Activated CD4-positive, alpha-beta T cell treated with anti-CD3 and anti-CD28 coated beads for 36 hours (primary cell): ENCODE data around the gene P2RX1. TPM values are rescaled to one million over a fixed set of nuclear protein-coding genes. Genes with fewer than 3 reads are reported as not detected.

ENCODE experiments used
- ATAC-seq: fragments of 200-7000 bp; cut with Tn5 transposase; one replicate; pipeline ENCODE4 v1.10.0; 2021; ENCODE audit warnings: mild to moderate bottlenecking, moderate library complexity
- CTCF ChIA-PET: fragments of 350-600 bp; sonication (Branson Sonifier 250); formaldehyde crosslinking; loops from one replicate; lab custom pipeline; 2021; ENCODE audit warnings: antibody characterized with exemption; lab: Charles Lee
- POLR2A ChIA-PET: fragments of 350-600 bp; sonication (Branson Sonifier 250); formaldehyde crosslinking; loops from one replicate; lab custom pipeline; 2021; ENCODE audit warnings: antibody characterized with exemption, inconsistent platforms; lab: Charles Lee
- DNase-seq: peaks from one replicate; pipeline ENCODE4 v3.0.0-alpha.2; 2020
- H3K27ac Mint-ChIP-seq: one replicate; pipeline ENCODE4 v1.8.0; 2021; ENCODE audit warnings: mixed read lengths
- H3K27me3 Mint-ChIP-seq: one replicate; pipeline ENCODE4 v1.8.0; 2021; ENCODE audit warnings: mixed read lengths
- H3K36me3 Mint-ChIP-seq: one replicate; pipeline ENCODE4 v1.8.0; 2021; ENCODE audit warnings: low read depth, mixed read lengths
- H3K4me1 Mint-ChIP-seq: one replicate; pipeline ENCODE4 v1.8.0; 2021; ENCODE audit warnings: mixed read lengths
- H3K4me3 Mint-ChIP-seq: one replicate; pipeline ENCODE4 v1.8.0; 2021; ENCODE audit warnings: mild to moderate bottlenecking, moderate library complexity, mixed read lengths
- H3K9me3 Mint-ChIP-seq: one replicate; pipeline ENCODE4 v1.8.0; 2021; ENCODE audit warnings: low read depth, mixed read lengths
- intact Hi-C, 2 experiments: fragments of 100-400 bp; cut with DNase I in 1 of 2; cut with micrococcal nuclease in 1 of 2; formaldehyde crosslinking; loops; one replicate each; pipeline versions ENCODE4 v1.14.2 to v1.15.1; 2022 to 2024; cut with DNase I, micrococcal nuclease
- total RNA-seq, 2 experiments: library from RNA; stranded (reverse); gene quantifications; one replicate each; pipeline ENCODE4 v1.2.3, GENCODE V29; 2021

P2RX1 gene
- total RNA-seq, 2 experiments from 2014 or later, result 0.72 to 0.89 TPM

DNA sequence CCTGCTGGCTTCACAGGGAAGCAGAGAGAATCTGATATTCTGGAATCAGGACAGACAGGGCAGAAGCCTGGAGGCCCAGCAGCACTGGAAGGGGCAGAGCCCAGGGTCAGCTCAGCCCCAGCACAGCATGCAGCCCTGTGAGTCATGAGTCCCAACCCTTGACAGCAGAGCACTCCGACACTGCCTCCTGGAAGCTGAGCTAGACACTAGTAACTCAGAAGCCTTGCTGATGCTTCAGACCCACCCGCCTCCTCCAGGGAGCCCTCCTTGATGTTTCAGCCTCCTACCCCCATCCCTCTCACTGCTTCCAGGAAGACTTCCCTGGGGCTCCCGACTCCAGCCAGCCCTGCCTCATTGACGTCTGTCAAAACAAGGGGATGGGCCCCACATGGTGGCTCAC lies 30.3 kb downstream of the P2RX1 start:
- H3K36me3 Mint-ChIP-seq, result no peaks in the 10 kb centered on the region
- no peak overlapping the region for H3K4me3 Mint-ChIP-seq
- peaks cover 37% of the 10 kb centered on the region for H3K4me1 Mint-ChIP-seq
- intact Hi-C loops, result no loop called here
- ChIA-PET POLR2A (no interaction called here), CTCF (interaction anchor here (0.6 kb wide), 1 partner anchor 27 kb away, joined by 3 read pairs; no protein-coding TSS in a partner anchor)
- H3K27me3 Mint-ChIP-seq, result no peaks in the 10 kb centered on the region
- H3K27ac Mint-ChIP-seq, result no peak overlapping the region
- no peak for ATAC-seq
- DNase-seq, result no peak
- no peaks in the 10 kb centered on the region for H3K9me3 Mint-ChIP-seq

DNA sequence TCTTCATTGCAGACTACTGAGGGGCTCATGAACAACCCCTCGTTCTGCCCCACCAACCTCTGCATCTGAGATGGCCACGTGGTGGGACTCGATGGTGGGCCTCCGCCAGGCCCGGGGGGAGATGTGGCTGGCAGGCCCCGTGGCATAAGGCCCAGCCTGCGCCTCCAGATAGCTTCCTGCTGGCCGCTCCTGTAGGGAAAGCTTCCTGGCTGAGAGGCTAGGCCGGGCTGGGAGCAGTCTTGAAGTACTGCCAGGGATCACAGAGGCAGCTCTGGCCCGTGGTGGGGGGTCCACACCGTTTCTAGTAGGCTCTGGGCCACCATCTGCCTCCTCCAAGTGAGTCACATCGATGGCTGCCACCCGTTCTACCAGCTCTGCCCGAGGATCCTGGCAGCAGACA lies 31.0 kb downstream of the P2RX1 start:
- Mint-ChIP-seq H3K27ac (no peak overlapping the region), H3K9me3 (no peaks in the 10 kb centered on the region), H3K4me1 (peaks cover 32% of the 10 kb centered on the region), H3K4me3 (no peak overlapping the region), H3K36me3 (no peaks in the 10 kb centered on the region), H3K27me3 (no peaks in the 10 kb centered on the region)
- POLR2A ChIA-PET, result no interaction called here
- CTCF ChIA-PET, result interaction anchor here (0.6 to 1.5 kb wide), 4 partner anchors 8 to 28 kb away, joined by 3 to 4 read pairs (median 3); partner anchors contain the start of gene CAMKK1
- intact Hi-C loops, result no loop called here
- ATAC-seq (no peak), DNase-seq (no peak)

DNA sequence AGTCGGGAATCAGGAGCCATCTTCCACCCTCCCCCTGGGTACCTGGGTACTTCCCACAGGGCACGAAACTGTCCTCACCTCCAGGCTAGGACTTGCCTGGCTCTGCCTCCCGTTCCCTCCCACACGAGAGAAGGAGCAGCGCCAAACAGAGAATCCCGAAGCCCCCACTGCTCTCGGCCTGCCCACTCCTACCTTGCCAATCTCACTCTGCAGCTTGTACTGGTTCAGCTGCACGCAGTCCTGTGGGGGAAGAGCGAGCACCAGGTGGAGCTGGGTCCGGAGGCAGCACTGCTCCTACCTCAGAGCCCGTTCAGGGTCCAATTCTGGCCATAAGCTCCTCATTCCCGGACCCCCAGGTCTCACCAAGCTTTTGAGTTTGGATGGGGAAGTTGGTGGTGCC lies 32.1 kb downstream of the P2RX1 start:
- ATAC-seq, result no peak
- peaks cover 29% of the 10 kb centered on the region for H3K4me1 Mint-ChIP-seq
- H3K4me3 Mint-ChIP-seq, result no peak overlapping the region
- H3K36me3 Mint-ChIP-seq, result no peaks in the 10 kb centered on the region
- no peaks in the 10 kb centered on the region for H3K27me3 Mint-ChIP-seq
- no peak for DNase-seq
- CTCF ChIA-PET, result interaction anchor here (0.8 to 1.5 kb wide), 3 partner anchors 9 to 22 kb away, joined by 3 to 4 read pairs (median 4); partner anchors contain the start of gene CAMKK1
- no peaks in the 10 kb centered on the region for H3K9me3 Mint-ChIP-seq
- H3K27ac Mint-ChIP-seq, result no peak overlapping the region
- POLR2A ChIA-PET, result no interaction called here
- intact Hi-C loops, result no loop called here

DNA sequence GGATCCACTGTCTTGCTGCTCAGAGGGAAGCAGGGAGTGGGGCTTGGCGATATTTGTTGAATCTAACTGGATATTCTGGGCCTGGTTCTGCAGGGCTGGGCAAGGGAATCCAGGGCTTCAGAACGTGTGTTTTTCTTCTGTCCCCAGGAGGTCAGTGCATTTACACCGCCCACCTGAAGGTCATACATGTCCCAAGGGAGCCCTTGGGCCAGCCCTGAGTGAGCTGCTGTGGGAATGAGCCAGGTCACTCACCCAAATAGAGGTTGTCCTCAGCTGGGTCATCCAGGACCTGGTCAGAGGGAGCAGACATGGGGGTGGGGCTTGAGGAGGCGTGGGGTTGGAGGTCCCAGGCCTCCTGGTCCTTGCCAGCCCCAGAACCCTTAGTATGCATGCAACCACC lies 34.0 kb downstream of the P2RX1 start:
- POLR2A ChIA-PET, result no interaction called here
- H3K4me1 Mint-ChIP-seq, result peaks cover 13% of the 10 kb centered on the region
- no peak overlapping the region for H3K27ac Mint-ChIP-seq
- DNase-seq (no peak), ATAC-seq (no peak)
- H3K9me3 Mint-ChIP-seq, result no peaks in the 10 kb centered on the region
- CTCF ChIA-PET, result interaction anchor here (0.9 kb wide), 1 partner anchor 32 kb away, joined by 5 read pairs; no protein-coding TSS in a partner anchor
- no peak overlapping the region for H3K4me3 Mint-ChIP-seq
- no peaks in the 10 kb centered on the region for H3K27me3 Mint-ChIP-seq
- no peaks in the 10 kb centered on the region for H3K36me3 Mint-ChIP-seq
- intact Hi-C loops, result no loop called here

DNA sequence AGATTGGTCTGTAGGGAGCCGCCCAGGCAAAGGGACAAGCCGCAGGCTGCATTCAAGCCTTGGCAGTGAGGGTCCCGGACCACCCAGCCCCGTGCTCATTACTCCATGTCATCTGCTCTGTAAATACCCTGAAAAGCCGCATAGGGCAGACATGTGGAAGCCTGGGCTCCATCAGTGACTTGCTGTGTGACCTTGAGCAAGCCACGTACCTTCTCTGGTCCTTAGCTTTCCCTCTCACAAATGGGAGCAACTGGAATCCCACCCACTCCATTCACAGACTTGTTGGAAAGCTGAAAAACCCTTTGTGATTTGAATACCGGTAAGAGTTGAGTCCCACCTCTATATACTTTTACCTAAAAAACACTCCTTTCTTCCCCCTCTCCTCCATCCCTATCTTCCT lies 35.3 kb downstream of the P2RX1 start:
- Mint-ChIP-seq H3K4me1 (peaks cover under 1% of the 10 kb centered on the region), H3K27ac (no peak overlapping the region), H3K36me3 (peaks cover under 1% of the 10 kb centered on the region), H3K27me3 (no peaks in the 10 kb centered on the region), H3K4me3 (no peak overlapping the region), H3K9me3 (no peaks in the 10 kb centered on the region)
- ChIA-PET POLR2A (no interaction called here), CTCF (no interaction called here)
- intact Hi-C loops, result no loop called here
- DNase-seq (no peak), ATAC-seq (no peak)

DNA sequence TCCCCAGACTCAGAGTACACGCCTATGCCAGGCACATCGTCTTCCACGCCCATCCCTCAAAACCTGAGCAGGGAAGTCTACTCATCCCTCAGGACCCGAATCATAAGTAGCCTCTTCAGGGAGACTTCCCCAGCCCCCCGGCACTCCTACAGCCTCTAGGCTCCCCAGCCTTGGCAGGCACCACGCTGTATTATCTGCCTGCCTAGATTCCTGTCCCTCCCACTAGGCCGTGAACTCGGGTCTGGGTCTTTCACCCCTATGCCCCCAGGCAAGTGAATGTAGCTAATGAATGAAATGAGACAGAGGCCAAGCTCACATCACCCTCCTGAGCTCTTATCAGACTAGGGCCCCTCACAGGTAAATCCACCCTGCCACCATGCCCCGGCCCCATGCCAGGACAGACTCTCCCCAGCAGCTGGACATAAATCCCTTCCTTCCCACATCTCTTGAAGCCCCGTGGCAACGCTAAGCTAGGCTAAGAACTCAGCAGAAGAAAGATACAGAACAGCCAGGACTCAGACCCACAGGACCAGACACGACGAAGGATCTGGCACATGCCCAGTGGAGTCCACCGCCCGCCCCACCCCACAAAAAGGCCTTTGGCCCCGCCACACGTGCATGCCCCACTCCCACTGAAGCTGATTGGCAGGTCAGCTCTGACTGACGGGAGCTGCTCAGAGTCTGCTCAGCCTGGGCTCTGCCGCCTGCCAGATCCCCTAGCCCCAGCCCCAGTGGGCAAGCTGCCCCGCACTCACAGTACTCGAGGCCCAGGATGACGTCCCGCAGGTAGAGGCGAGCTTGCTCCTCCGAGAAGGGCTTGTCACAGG lies 36.5 kb downstream of the P2RX1 start:
- Mint-ChIP-seq H3K27me3 (no peaks in the 10 kb centered on the region), H3K4me1 (no peaks in the 10 kb centered on the region), H3K27ac (no peak overlapping the region), H3K9me3 (no peaks in the 10 kb centered on the region), H3K36me3 (peaks cover 7% of the 10 kb centered on the region), H3K4me3 (no peak overlapping the region)
- CTCF ChIA-PET, result interaction anchor here (0.9 to 1.5 kb wide), 3 partner anchors 18 to 147 kb away, joined by 3 to 6 read pairs (median 4); no protein-coding TSS in a partner anchor
- POLR2A ChIA-PET, result no interaction called here
- intact Hi-C loops, result no loop called here
- ATAC-seq, result no peak
- DNase-seq, result no peak

DNA sequence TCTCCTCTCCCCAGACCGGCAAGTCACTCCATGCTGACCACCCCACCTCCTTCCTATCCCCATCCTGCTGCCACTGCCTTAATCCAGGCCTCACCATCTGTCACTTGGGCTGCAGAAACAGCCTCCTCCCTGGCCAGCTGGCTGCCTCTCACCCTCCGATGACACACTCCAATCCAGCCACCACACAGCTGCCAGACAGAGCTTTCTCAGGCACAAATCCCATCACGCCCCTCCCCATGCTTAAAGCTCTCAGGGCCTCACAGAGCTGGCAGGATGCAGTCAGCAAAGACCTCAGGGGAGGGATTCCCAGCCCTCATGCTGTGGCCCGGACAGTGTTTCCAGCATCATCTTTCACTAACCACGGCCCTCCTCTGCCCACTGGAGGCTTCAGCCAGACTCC lies 37.1 kb downstream of the P2RX1 start:
- intact Hi-C loops, result no loop called here
- Mint-ChIP-seq H3K4me1 (no peaks in the 10 kb centered on the region), H3K36me3 (peaks cover 7% of the 10 kb centered on the region), H3K27ac (no peak overlapping the region), H3K4me3 (no peak overlapping the region), H3K27me3 (no peaks in the 10 kb centered on the region), H3K9me3 (no peaks in the 10 kb centered on the region)
- ATAC-seq (no peak), DNase-seq (no peak)
- POLR2A ChIA-PET, result no interaction called here
- CTCF ChIA-PET, result interaction anchor here (0.7 to 1.5 kb wide), 3 partner anchors 17 to 100 kb away, joined by 4 to 6 read pairs (median 5); no protein-coding TSS in a partner anchor

DNA sequence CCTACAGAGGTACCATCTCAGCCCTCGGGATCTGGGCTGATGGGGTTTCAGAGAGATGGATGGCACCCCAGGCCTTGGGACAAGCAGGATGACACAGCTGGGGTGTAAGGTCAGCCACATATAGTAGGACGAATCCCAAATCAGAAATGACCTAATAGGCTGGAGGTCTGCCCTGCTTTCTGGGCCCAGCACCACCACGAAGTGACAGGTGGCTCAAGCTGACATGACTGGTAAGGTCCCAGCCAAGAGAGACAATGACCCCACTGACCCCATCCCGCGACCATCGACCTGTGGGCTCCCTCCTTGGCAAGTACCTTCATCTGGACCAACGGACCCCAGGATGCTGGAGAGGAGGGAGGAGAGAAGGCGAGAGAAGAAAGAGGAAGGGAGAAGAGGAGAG lies 39.0 kb downstream of the P2RX1 start:
- no peaks in the 10 kb centered on the region for H3K4me1 Mint-ChIP-seq
- POLR2A ChIA-PET, result no interaction called here
- H3K27me3 Mint-ChIP-seq, result no peaks in the 10 kb centered on the region
- DNase-seq, result no peak
- intact Hi-C loops, result no loop called here
- H3K9me3 Mint-ChIP-seq, result no peaks in the 10 kb centered on the region
- H3K4me3 Mint-ChIP-seq, result no peak overlapping the region
- ATAC-seq, result no peak
- H3K27ac Mint-ChIP-seq, result no peak overlapping the region
- peaks cover 10% of the 10 kb centered on the region for H3K36me3 Mint-ChIP-seq
- CTCF ChIA-PET, result interaction anchor here (0.7 kb wide), 1 partner anchor 47 kb away, joined by 3 read pairs; no protein-coding TSS in a partner anchor

DNA sequence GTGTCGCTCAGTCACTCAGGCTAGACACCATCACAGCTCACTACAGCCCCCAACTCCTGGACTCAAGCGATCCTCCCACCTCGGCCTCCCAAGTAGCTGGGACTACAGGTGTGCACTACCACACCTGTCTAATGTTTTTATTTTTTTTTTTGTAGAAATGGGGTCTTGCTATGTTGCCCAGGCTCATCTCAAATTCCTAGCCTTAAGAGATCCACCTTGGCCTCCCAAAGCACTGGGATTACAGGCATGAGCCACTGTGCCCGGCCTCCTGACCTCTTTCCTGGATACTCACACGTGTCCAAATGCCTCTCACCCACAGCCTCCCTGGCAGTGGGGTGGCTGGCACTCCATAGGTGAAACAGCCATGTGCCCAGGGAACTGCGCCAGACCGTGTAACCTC lies 40.9 kb downstream of the P2RX1 start:
- Mint-ChIP-seq H3K36me3 (peaks cover 10% of the 10 kb centered on the region), H3K27ac (no peak overlapping the region), H3K9me3 (no peaks in the 10 kb centered on the region), H3K4me1 (peaks cover 8% of the 10 kb centered on the region), H3K27me3 (no peaks in the 10 kb centered on the region), H3K4me3 (no peak overlapping the region)
- CTCF ChIA-PET, result no interaction called here
- DNase-seq (no peak), ATAC-seq (no peak)
- POLR2A ChIA-PET, result no interaction called here
- intact Hi-C loops, result no loop called here

DNA sequence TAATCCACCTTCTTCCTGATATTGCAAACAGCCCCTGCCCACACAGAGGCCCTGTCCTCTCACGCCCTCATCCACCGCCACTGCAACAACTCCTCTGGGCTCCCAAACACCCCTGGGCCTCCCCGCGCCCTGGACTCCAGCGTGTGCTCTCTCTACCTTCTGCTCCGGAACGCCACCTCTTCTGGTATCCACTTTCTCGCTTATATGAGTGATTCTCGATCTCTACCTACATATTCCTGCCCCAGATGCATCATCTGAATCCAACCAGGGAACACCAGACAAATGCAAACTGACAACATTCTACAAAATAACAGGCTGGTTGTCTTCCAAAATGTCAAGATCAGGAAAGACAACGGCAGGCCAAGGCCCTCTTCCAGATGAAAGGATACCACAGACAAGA lies 42.4 kb downstream of the P2RX1 start:
- Mint-ChIP-seq H3K4me3 (no peak overlapping the region), H3K36me3 (peaks cover 10% of the 10 kb centered on the region), H3K9me3 (no peaks in the 10 kb centered on the region), H3K4me1 (peaks cover 8% of the 10 kb centered on the region), H3K27me3 (no peaks in the 10 kb centered on the region), H3K27ac (no peak overlapping the region)
- CTCF ChIA-PET, result interaction anchor here (0.6 kb wide), 1 partner anchor 11 kb away, joined by 3 read pairs; no protein-coding TSS in a partner anchor
- intact Hi-C loops, result no loop called here
- DNase-seq (no peak), ATAC-seq (no peak)
- POLR2A ChIA-PET, result no interaction called here

DNA sequence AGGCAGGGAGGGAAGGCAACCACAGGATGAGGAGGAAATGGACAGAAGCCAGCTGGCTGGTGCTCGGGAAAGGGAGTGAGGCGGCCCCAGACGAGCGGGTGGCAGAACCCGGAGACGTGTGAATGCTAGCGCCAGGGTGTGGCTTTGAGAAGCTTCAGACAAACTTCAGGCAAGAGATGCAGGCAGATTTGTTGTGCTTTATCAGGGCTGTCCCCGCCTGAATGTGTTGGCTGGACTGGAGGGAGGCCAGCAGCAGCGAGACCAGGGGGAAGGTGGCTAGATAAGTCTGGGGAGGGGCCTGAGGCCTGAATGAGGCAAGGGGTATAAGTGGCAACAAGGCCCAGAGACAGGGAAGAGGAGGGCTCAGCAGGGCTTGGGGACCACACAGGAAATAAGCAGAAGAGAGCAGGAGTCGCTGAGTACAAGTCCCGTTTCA lies 45.4 kb downstream of the P2RX1 start:
- H3K9me3 Mint-ChIP-seq, result no peaks in the 10 kb centered on the region
- peak overlapping the region; percentile 80 for H3K27ac Mint-ChIP-seq
- peaks cover 8% of the 10 kb centered on the region for H3K36me3 Mint-ChIP-seq
- H3K4me1 Mint-ChIP-seq, result peaks cover 8% of the 10 kb centered on the region
- H3K4me3 Mint-ChIP-seq, result no peak overlapping the region
- ATAC-seq (peak; percentile 36), DNase-seq (no peak)
- CTCF ChIA-PET, result no interaction called here
- POLR2A ChIA-PET, result no interaction called here
- intact Hi-C loops, result no loop called here
- H3K27me3 Mint-ChIP-seq, result no peaks in the 10 kb centered on the region

DNA sequence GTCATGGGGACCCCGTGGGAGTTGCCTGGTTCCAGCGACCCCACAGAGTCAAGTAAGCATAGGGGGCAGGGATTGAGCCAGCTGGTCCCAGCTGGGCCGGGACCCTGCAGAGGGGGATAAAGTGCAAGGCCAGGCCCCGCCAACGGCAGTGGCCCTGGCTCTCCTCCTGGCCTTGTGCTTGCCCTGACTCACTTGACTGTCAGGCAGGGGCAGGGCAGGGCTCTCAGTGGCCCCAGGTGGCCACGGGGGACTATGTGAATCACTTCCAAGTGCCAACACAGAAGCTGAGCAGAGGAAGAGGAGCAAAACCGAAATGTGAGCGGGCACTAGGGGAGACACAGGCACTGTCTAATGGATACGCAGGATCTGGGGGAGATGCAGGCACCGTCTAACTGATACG lies 48.7 kb downstream of the P2RX1 start:
- peaks cover 8% of the 10 kb centered on the region for H3K4me1 Mint-ChIP-seq
- no peaks in the 10 kb centered on the region for H3K27me3 Mint-ChIP-seq
- ChIA-PET CTCF (no interaction called here), POLR2A (no interaction called here)
- no peaks in the 10 kb centered on the region for H3K36me3 Mint-ChIP-seq
- DNase-seq (no peak), ATAC-seq (no peak)
- no peak overlapping the region for H3K27ac Mint-ChIP-seq
- no peak overlapping the region for H3K4me3 Mint-ChIP-seq
- H3K9me3 Mint-ChIP-seq, result no peaks in the 10 kb centered on the region
- intact Hi-C loops, result no loop called here
